HG02981 (cell line): ENCODE results near the gene FKBP8.
A peak's percentile ranks its signal among the peaks of the same experiment; 100 is the strongest.

ENCODE experiments used
- ATAC-seq: cut with Tn5 transposase; IDR thresholded peaks from one replicate; pipeline ENCODE4 v1.9.1; 2021; ENCODE audit warnings: mild to moderate bottlenecking, moderate library complexity; ENCODE audit not compliant: unreplicated experiment

The FKBP8 gene

DNA sequence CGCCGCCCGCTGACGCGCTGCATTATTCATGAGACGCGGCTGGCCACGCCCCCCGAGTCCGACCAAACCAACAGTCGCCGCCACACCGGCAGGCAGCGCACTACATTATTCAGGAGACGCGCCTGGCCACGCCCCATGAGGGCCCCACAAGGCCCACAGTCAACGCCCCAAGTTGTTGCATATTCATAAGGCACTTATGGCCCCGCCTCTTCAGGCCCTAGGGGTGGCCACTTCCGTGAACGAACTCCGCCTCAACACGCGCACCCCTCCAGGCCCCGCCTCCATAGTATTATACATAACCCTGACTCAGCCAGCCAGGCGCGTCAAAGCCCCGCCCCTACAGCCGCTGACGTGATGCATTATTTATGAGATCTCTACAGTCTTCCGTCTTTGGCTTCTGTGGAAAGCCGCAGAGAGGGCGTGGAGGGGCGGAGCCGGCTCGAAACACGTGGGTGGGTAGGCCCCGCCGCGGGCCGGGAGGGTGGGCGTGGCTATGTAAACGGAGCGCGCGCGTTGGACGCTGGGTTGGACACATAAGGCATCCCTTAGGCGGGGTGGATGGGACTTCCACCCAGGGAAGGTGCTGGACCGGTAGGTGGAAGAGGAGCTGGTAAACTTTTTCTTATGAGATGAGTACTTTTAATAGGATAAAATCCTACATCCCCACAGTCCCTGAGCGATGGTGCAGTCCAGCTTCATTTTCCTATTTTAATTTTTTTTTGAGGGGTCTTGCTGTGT lies 21.1 kb downstream of the FKBP8 start:
- ATAC-seq, result peak; percentile 80

DNA sequence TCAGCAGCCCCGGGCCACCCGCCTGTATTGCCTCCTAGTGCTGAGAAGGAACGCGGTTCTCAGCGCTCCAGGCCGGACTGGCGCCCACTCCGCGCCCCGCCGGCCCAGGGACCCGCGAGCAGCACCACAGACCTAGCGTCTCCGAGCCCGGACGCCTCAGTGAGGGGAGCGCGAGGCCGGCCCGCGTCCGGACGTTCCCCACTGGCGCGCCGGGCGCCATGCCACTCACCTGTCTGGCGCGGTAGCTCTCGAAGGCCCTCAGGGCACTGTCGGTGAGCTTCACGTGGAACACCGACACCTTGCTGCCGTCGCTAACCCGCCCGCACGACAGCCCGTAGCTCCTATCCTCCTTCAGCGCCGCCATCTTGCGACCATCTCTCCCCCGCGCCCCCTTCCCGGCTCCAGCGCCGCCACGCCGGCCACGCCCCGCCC lies 21.7 kb downstream of the FKBP8 start, which contains the start of gene ELL:
TSS of gene ELL (minus strand) at position 379 of the 432 bp plus-strand sequence. CDS start at position 364, 15 bp downstream.
- ATAC-seq, result peak; percentile 1

DNA sequence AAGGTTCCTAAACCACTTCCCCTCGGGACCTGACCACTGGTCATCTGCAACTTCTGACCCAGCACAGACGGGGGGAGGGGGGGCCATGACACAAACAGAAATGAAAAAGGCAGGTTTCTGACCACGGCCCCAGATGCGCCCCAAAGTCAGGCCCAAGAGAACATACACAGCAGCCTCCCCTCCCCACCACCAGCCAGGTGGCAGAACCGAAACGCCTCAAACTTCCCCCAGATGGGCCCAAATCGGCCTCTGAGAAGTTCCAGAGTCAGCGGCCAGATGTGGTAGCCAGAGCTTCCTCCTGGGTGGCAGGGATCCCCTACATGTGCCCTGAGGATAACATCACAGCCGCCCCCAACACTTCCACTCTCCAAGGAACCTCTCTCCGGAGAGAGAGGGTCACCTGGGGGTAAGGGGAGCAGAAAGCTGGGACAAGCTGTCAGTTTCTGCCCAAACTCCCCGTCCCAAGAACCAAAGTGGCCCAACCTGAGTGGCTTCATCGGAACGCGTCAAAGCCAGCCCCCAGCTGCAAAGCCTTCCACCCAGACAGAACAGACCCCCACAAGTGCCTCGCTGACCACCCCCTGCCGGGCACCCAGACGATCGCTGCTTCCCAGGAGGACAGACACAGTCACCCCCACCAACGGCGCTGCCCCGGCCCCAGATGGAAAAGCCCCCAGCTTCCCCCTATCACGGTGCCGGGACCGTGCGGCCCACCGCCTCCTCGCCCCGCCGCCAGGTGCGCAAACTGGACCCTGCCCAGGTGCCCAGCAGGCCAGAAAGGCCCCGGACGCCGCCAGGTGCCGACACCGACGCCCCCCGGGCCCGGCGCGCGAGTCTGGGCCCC lies 22.3 kb downstream of the FKBP8 start:
- no peak for ATAC-seq

DNA sequence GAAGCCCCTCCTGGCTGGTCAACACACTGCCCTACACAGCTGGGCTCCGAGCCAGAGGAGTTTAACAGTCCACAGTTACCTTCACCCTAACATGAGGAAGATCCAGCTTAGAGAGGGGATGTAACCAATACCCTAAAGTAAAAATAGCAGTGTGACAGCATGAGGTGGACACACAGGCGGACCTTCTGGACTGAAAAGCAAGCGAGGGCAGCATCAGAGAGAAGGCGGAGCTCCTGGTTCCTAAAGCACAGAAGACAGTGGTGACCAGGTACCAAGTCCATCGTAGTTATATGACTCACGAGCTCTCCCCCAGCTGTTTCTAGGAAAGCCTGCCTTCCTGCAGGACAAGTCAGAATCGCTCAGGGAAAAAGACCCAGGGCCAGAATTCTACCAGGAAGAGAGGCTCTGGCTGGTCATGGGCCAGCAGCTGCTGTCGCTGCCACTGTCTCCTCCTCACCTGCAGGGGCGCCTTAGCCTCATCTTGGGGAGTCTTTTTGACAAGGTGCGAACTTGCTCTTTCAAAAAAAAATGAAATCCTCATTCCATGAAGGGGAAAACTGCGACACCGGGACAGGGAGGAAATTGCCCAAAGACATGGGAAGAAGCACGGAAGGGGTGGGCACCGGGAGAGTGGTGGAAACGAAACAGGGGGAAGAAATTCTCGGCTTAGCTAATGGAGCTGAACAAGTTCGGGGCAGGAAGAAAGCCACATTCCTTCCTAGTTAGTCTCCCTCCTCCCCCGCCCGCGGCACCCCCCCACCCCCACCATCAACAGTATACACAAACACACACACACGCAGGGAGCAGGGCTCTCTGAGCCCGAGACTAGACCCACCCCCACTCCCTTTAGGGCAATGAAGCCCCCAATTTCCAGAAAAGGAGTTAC lies 23.2 kb downstream of the FKBP8 start:
- no peak for ATAC-seq

DNA sequence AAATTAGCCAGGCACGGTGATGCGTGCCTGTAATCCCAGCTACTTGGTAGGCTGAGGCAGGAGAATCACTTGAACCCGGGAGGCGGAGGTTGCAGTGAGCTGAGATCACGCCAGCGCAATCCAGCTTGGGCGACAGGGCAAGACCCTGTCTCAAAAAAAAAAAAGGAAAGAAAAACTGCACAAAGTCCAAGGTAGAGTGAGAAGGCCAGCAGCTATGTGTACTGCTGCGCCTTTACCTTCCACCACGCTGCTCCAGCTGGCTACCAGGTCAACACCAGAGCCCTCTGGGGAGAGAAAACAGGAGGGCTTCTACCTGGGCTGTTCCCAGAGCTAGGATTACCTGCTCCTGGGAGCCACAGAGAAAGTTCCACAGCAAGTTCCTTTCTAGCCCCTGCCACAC lies 24.7 kb downstream of the FKBP8 start:
- no peak for ATAC-seq

DNA sequence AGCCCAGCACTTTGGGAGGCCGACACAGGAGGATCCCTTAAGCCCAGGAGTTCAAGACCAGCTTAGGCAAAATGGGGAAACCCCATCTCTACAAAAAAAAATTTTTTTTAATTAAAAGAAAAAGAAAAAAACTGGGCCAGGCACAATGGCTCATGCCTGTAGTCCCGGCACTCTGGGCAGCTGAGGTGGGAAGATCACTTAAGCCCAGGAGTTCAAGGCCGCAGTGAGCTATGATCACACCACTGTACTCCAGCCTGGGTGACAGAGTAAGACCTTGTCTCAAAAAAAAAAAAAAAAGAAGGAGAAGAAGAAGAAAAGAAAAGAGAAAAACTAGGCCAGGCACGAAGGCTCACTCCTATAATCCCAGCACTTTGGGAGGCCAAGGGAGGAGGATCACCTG lies 25.8 kb downstream of the FKBP8 start:
- ATAC-seq, result no peak

DNA sequence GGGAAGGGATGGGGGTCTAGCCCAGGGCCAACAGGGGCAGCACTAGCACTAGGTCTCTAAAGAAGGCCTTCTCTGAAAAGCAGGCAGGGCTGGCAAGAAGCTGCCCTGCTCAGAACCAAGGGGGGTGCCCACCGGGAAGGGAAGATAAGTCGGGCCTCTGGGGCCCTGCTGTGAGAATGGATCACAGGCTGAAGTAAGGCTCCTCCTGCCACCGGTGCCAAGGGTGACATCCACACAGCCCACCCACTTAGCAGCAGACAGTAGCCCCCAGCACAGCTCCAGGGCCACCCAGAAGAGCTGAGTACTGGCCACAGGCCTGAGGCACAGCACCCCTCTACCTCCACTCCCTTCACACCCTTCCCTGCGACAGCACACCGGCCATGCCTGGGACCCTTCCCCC lies 27.4 kb downstream of the FKBP8 start:
- ATAC-seq, result no peak

DNA sequence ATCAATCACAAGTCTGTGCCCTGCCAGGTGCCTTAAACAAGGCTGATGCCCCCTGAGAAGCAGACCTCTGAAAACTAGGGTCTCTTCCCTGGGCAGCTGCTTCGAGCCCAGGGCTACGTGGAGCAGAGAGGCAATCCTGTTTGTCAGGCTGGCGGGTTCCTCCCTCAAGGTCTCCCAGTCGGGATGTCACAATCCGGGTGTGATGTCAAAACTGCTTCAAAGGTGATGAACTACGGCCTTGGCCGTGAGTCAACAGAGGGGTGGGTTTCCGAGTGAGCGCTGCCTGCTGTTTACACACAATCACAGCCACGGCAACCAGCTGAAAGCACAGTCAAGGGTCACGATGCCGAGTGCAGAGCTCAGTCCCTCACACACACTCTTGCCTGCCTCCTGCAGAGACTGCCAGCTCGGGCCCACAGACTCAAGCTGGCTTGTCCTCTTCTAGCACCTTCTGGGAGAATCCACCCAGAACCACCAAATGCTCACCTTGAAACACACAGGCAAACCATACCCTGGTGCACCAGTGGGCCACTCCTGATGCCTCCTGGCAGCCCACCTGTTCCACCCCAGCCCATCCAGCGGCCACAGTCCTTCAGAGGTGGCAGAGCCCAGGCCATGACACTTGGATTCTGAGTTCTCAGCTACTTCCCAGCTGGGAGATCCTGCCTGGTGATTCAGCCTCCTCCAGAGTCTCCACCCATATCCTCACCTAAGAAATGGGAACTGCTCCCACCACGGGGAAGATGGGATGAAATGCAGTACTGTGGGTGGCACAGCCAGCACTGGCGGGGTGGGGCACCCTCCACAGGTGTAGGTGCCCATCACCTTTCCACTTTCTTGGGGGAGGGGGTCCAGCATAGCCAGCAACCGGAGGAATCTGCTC lies 28.3 kb downstream of the FKBP8 start:
- ATAC-seq, result no peak

DNA sequence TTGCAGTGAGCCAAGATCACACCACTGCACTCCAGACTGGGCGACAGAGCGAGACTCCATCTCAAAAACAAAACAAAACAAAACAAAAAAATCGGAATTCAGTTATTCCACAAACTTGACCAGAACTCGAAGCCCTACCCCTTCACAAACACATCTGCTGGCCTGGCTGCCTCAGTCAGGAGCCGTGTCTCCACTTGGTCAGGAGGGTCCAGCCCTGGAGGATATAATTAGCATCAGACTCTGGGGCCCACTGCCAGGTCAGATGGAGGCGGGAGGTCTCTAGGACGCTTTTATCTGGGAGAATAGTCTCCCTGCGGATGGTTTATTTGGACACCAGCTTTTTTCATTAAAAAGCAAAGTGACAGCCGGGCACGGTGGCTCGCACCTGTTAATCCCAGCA lies 29.5 kb downstream of the FKBP8 start:
- no peak for ATAC-seq

DNA sequence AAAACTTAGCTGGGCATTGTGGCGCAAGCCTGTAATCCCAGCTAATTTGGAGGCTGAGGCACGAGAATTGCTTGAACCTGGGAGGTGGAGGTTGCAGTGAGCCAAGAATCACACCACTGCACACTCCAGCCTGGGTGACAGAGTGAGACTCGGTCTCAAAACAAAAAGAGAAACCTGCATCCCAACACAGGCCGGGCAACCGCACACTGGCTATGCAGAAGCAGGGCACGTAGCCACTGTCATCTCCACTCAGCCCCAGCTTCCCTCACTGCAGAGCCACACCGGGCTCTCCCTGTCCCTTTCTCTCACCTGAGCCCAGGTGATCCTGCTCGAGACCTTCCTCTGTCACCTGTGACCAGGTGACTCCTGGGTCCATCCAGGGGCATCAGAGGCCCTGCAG lies 33.2 kb downstream of the FKBP8 start:
- no peak for ATAC-seq

DNA sequence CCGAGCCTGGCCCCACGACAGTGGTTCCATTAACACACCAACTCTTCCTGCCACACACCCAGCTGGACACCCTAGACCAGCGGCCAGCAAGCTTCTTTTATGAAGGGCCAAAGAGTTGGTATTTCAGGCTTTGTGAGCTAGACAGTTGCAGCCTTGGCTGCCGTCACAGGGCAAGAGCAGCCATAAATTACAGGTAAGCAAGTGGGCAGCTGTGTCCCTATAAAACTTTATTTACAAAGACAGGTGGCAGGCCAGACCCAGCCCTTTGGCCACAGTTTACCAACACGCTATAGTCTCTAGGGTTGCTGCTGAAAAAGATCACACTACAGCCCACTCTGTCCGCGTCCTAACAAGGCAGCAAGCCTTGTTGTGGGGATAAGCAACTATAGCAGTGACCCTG lies 34.8 kb downstream of the FKBP8 start:
- no peak for ATAC-seq

DNA sequence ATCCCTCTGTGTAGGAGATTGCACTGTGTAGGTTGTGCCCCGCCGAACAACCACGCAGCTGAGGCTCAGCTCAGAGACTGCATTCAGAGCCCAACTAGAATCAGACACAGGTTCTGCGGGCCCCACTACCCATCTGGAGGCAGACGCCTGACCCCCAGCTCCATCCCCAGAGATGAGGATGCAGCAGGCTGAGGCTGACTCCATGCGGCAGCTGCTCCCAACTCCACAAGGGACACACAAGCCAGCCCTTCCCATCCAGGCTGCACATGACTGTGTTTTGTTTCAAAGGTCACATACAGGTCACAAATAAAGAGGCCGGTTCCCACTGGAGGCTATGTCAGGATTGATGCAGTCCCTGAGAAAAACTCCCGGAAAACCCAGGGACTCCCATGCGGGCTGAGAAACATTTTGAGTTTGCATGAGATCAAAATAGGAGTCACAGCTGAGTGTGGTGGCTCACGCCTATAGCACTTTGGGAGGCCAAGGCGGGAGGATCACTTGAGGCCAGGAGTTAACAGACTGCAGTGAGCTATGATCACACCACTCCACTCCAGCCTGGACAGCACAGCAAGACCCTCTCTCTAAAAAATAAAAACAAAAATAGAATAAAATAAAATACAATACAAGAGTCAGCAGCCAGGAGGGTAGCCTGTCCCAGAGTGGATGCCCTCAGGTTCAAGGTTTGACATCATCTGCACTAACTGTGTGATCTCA lies 35.5 kb downstream of the FKBP8 start:
- ATAC-seq, result no peak

DNA sequence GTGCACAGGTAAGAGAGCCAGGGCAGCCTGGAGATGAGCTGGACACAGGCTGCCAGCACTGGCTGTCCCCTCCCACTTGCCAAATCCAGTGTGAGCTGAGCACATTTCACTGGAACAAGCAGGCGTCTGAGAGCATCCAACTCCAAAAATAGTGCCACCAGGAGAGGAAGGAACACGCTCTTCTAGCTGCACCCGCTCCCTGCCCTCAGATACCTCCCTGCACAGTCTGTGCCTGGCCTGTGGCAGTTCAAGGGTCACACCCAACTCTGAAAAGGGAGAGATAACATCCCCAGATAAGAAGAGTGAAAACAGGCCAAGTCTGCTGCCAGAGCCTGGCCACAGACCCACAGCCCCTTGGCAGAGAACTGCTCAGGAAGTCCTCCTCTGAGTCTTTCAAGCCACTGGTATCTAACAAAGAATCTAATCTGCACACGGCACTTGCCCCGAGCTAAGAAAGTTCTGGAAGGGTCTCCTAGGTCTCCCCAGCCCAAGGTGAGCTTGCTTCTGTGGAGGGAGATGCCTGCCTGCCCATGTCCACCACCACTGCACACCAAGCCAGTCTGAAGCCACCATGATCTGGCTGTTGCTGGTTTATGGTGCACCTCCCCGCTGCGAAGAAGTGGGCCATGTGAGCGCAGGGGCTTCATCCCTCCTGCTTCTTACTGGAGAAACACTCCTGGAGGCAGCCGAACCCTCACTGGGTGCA lies 36.2 kb downstream of the FKBP8 start:
- no peak for ATAC-seq

DNA sequence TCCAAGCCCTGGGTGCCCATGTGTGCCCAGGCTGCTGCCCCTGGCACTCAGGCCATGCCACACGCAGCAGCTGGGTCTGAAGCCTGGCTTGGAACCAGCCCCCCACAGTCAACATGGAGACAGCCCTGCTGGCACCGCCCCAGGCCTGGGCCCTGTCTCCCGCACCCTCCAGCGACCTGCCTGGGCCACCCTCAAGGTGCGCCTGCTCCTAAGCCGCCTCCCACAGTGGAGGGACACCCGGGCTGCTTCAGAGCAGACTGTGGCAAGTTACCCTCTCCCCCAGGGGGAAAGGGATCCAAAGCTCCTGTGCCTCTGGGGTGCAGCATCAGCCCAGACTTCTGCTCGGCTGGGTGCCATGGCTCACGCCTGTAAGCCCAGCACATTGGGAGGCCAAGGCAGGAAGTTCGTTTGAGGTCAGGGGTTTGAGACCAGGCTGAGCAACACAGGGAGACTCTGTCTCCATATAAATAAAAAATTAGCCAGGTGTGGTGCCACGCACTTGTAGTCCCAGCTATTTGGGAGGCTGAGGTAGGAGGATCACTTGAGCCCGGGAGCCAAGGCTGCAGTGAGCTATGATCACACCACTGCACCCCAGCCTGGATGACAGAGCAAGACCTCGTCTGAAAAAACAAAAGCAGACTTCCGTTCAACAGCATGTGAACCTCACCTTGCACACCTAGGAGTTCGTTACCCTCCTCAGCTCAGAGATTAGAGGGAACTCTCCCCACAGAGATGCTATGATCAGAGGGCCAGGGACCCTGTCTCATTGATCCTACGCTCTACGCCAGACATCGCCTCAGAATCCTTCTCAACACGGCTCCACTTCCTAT lies 37.1 kb downstream of the FKBP8 start:
- no peak for ATAC-seq

DNA sequence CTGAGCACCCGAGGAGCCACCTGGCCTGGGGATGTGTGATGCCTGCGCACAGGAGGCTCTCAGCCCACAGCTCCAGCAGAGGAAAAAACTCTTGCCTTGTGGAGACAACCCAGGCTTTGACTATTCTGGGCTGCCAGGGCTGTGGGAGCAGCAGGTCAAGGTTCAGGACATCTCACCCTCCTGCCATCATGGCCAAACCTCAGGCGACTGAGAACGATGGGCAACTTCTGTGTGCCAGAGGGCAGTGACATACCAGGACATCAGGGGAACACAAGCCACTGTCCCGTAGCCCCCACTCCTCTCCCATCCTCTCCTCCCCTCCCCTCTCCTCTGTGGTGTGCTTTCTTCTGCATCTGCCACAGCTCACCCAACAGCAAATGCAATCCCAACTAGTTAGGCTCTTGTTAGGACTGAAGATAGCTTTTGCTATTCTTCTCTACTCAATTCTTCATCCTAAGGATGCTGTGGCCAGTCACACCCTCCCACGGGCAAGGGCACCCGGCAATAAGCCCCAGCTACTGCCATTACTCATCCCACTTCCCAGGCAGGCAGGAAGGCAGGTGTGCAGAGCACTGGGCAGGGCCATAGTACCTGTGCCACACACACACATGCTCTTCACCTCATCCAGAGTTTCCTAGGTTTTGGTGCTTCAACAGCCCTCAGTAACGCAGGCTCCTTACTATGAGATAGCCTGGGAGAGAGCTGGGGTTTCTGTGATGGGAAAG lies 38.3 kb downstream of the FKBP8 start:
- ATAC-seq, result no peak

DNA sequence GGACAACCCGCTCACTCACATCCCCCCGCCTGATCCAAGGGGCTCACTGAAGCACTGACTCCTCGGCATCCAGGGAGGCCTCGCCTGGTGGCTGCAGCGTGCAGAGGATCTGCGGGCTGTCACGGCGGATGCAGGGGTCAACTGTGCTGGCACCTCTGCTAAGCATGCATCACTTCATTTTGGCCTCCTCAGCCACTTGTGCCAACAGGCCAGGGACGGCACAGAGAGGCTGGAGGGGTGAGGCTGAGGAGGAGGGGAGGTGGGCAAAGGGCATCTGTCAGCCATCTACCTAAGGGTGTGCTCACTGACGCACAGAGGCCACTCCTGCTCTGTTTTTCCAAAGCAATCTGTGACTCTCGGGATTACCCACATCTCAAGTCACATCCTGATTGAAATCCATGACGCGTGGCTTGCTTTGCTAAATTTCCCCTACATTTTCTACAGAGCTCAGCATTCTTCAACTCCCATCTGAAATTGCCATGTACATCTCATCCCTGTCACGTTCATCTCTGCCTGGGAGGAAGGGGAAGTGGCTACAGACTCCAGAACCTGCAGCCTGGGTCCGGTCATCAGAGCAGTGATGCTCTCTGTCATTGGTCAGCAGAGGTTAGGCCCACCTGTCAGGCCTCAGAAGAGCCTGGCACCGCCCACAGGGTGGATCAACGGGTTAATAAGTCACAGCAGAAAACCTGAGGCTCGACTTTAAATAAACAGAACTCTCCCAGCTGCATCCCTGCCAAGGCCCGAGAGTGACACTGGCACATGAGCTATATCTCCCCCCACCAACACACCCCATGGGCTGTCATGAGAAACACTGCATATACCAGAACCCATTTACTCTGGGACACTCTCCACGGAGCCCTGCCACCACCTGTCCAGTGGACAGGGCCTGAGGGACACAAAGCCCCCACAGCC lies 39.1 kb downstream of the FKBP8 start:
- peak; percentile 62 for ATAC-seq
